ENCODE data around the gene MUC4. TPM values are rescaled to one million over a fixed set of nuclear protein-coding genes. Genes with fewer than 3 reads are reported as not detected.

Gene MUC4
- total RNA-seq, 1 experiment from 2014 or later: not detected

DNA sequence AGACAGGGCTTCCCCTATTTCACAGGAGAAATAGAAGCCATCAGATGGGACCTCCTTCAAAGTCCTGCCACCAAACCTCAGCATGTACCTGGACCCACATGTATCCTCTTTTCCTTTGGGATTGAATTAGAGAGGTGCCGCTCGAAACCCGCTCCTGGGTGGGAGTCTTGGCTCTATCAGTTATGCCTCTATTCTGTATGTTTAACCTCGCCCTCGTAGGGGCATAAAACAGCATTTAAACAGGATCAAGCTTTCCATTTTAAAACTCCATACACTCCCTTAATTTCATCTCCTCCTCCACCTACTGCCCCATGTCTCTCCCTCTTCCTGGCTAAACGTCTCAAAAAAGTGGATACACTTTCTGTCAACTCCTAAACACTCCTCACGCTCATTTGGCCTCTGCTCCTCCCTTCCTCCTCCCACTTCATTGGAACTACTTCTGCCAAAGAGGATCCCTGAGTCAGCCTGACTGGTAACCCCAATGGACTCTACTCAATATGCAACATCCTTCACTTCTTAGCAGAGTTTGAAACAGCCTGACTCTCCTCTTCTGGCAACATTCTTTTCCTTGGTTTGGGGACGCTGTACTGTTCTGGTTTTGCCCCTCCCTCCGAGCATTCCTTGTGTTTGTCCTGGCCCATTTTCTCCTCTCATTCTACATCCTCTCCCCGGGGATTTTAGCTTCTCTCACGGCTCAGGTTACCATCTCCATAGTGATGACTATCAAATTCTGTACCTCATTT, 114.0 kb downstream of the MUC4 start:
- ATAC-seq: peak; percentile 53
- Histone ChIP-seq H4K20me1 (ENCODE audit: low read length) (no peaks in the 10 kb centered on the region), H3F3A (ENCODE audit: low read length, unreplicated experiment) (no peaks in the 10 kb centered on the region), H3K4me1 (ENCODE audit: insufficient read depth, low read length) (peaks cover 11% of the 10 kb centered on the region; the same call in 1 of the 2 replicates), H3K79me2 (ENCODE audit: low read length) (no peaks in the 10 kb centered on the region), H3K9ac (ENCODE audit: low read length) (no peak overlapping the region), H2AFZ (ENCODE audit: low read length) (no peak overlapping the region), H3K36me3 (ENCODE audit: low read depth, low read length) (peaks cover 4% of the 10 kb centered on the region; the same call in 1 of the 2 replicates), H3K27me3 (ENCODE audit: low read length) (no peaks in the 10 kb centered on the region), H3K4me2 (ENCODE audit: low read length) (no peak overlapping the region), H3K9me2 (replicated peaks; ENCODE audit: low read length) (no peaks in the 10 kb centered on the region), H3K27ac (ENCODE audit: low read length) (no peak overlapping the region), H3K4me3 (ENCODE audit: low read length) (no peak overlapping the region), H3K9me3 (ENCODE audit: low read length) (no peaks in the 10 kb centered on the region)
- ChIA-PET POLR2A (ENCODE audit: unreplicated experiment) (no interaction called here), CTCF (no interaction called here)
- BruUV-seq (replicated peaks): no TSS peak
- peak; percentile 55 for DNase-seq
- intact Hi-C loops (cut with micrococcal nuclease): no loop called here
- TF ChIP-seq, protein P1, sequence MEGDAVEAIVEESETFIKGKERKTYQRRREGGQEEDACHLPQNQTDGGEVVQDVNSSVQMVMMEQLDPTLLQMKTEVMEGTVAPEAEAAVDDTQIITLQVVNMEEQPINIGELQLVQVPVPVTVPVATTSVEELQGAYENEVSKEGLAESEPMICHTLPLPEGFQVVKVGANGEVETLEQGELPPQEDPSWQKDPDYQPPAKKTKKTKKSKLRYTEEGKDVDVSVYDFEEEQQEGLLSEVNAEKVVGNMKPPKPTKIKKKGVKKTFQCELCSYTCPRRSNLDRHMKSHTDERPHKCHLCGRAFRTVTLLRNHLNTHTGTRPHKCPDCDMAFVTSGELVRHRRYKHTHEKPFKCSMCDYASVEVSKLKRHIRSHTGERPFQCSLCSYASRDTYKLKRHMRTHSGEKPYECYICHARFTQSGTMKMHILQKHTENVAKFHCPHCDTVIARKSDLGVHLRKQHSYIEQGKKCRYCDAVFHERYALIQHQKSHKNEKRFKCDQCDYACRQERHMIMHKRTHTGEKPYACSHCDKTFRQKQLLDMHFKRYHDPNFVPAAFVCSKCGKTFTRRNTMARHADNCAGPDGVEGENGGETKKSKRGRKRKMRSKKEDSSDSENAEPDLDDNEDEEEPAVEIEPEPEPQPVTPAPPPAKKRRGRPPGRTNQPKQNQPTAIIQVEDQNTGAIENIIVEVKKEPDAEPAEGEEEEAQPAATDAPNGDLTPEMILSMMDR (conservative IDR thresholded peaks at IDR 0.05; ENCODE audit: low read depth, low read length): no peak
- TF ChIP-seq EZH2 (IDR thresholded peaks at IDR 0.05; ENCODE audit: low read length, unreplicated experiment): no peak
- no peak for TF ChIP-seq EZH2phosphoT487 (IDR thresholded peaks at IDR 0.05; ENCODE audit: borderline replicate concordance, low read length)

Small RNAs within 50 kb of the gene (microRNA-seq; reads per million reads assigned to microRNA genes)
- 1.5 reads per million for gene MIR570 (ENCODE audit: unreplicated experiment)

Other genes with a start within 250 kb of the MUC4 start
- gene APOD, start 228.0 kb downstream of the MUC4 start, total RNA-seq (2014; rRNA removed): 0.29 TPM in 1 of 2 replicates, not detected in the other
- 0.69 and 2.2 TPM in 2 replicates for gene MUC20, start 91.0 kb downstream of the MUC4 start, total RNA-seq (2014; rRNA removed)
- 43.7 and 49.3 TPM in 2 replicates for gene TNK2, start 96.6 kb upstream of the MUC4 start, total RNA-seq (2014; rRNA removed)